Bone marrow (tissue), 2 donors: ENCODE results near the gene VPS45.
"Not testable (repeated sequence)": the region's sequence is repeated elsewhere in the genome, so short reads cannot be mapped to it uniquely, and the experiment has no call there.

Source experiments
- DNase-seq, 2 donors: peaks; one replicate each; lab custom pipeline; 2025; lab: John Stamatoyannopoulos, UW

Gene VPS45, protein sequence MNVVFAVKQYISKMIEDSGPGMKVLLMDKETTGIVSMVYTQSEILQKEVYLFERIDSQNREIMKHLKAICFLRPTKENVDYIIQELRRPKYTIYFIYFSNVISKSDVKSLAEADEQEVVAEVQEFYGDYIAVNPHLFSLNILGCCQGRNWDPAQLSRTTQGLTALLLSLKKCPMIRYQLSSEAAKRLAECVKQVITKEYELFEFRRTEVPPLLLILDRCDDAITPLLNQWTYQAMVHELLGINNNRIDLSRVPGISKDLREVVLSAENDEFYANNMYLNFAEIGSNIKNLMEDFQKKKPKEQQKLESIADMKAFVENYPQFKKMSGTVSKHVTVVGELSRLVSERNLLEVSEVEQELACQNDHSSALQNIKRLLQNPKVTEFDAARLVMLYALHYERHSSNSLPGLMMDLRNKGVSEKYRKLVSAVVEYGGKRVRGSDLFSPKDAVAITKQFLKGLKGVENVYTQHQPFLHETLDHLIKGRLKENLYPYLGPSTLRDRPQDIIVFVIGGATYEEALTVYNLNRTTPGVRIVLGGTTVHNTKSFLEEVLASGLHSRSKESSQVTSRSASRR

DNA sequence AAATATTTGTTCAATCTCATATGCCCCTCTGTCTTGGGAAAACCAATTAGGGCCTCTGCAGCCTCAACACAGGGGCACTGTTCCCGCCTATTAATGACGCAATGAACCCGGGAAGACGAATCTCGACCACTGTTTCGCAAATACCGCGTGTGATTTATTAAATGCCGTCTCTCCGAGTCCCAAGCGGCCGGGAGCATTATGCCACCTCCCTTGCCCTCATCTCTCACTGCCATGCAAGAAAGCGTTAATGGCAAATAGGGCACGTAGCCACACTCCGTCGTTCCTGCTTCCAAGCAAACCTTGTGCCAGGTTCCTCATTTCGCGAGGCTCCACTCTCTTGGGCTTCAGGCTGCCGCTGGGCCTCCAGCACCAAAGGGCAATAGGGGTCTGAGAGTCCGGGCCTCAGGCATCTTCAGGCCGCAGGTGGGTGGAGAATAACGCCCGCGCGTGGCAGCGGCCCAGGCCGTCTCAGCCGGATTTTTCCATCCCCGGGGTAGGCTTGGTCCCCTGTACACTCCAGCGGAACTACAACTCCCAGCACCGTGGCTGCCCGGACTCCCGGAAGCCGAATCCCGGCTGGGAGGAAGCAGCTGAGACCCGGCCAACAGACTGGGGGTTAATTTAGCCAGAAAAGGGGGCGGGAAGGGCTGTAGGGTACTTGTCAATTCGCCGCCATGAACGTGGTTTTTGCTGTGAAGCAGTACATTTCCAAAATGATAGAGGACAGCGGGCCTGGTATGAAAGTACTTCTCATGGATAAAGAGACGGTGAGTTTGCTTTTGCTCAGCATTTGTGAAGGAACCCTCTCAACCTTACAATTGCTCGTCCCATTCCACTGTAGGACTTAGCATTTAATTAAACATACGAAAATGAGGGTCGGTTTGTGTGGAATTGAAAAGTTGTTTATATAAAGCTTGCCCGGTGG lies at the start of gene VPS45:
Gene VPS45, plus strand, starts transcription at position 593 of the 925 bp plus-strand sequence. Its CDS starts 82 bp downstream, at position 675.
- DNase-seq: peak; percentile 61 to 71

DNA sequence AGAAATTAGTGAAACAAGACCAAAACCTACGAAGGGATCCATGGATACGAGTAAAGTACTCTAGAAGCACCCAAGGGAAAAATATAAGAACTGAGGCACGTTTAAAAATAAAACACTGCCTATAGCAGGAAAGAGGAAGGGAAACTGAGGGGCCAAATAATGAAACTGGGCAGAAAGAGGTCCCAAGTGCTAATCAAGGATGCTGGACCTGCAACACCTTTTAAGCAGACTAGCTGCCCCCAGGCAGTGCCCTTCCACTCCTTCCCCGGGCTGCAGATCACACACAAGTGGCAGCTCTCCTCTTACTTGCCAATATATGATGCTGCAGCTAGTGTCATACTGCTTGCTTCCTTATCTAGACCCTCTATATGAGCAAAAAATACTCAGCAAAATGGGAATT lies 49.4 kb upstream of the VPS45 start:
- DNase-seq: no peak

DNA sequence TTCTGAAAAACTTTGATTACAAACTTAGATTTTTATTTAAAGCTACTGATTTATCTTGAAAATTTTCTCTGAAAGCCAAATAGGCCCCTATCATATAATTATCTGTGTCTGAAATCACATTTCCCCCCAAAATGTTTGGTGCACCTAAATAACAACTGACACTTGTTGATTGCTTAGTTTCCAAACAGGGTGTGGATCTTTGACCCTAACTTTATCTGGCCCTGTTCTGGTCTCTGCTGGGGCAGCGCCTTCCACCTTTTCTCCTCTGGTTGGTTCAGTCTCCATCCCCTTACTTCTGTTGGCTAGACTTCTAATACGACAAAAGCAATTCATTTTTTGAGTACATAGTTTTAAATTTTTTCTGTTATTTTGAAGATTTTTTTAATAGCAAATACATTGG lies 46.9 kb upstream of the VPS45 start:
- no peak for DNase-seq

DNA sequence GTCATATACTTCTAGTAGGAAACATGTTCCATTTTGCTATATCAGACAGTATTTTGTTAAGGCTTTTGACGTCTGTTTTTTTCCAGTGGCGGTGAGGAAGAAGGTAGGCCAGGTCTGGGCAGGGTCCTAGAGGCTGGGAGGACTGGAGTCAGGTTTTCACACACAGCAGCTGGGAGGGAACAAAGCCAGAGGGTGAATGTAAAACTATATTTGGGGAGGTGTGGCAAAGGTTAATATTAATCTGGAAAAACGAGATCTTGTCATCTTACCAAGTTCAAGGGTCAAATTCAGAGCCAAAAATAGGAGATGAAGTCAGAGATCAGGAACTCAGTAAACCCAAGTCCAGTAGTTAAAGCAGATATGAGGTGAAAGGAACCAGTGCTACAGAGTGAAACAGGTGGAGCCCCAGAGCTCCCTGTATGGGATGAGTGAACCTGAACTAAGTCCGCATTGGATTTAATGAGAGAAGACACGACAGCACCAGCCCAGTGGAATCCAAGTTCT lies 46.3 kb upstream of the VPS45 start:
- no peak for DNase-seq

DNA sequence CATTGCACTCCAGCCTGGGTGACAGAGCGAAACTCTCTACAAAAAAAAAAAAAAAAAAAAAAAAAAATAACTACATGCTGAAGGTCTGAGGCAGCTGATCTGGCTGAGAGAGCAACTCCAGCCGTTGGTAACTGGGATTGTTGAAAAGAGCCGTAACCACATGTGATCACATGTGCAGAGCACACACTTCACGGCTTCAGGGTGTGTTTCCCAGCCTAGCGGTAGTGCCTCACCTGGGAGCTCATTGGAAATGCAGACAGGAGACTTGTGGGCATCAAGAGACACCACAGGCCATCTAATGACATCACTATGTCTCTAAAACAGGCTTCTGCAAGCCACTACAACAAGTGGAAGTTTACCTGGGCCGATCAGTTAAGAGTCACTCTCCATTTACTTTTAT lies 45.2 kb upstream of the VPS45 start:
- no peak for DNase-seq

DNA sequence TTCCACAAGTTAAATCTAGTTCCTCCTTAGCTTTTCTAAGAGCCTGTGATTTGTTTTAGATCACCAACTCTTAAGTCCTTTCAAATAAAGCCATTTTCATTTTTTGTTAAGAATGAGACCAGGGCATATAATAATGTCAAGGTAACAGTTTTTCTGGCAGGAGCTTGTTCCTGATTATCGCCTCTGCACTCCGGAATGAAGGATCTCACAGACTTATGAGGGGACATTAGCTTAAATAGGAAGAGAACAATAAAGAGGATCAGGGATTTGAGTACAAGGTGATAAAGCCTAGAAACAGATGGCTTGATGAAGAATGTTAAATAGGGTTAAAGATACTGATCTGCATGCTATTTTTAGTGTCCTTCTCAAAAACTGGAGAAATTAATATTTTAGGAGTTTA lies 43.4 kb upstream of the VPS45 start:
- DNase-seq: no peak

DNA sequence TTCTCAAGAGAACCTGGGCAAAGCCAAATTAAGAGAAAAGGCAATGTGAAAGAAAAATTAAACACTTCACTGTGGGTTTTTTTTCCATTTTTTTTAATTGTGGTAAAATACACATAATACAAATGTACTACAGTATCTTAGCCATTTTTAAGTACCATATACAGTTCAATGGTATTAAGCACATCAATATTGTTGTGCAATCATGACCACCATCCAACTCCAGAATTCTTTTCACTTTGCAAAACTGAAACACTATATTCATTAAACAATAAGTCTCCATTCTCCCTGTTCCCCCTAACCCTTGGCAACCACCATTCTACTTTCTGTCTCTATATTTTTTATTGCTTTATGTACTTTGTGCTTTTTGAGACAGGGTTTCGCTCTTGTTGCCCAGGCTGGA lies 39.3 kb upstream of the VPS45 start:
- no peak for DNase-seq

DNA sequence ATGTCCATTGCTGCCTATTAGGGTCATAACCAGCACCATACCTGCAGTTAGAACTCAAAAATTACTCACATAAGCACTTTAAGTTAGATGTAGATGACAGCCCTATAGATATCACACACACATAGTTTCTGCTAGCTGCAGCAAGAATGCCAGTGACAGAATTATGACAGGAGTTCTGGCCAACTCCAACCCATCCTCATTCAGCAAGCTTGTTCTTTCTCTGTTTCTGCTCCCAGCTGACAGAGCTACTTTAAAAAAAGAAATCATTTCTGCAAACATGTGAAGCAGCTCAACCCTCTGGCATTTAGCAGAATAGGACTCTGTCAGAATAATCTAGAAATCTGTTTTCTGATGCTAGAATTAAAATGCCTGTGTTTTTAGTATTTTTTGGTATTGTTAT lies 33.2 kb upstream of the VPS45 start:
- DNase-seq: no peak

DNA sequence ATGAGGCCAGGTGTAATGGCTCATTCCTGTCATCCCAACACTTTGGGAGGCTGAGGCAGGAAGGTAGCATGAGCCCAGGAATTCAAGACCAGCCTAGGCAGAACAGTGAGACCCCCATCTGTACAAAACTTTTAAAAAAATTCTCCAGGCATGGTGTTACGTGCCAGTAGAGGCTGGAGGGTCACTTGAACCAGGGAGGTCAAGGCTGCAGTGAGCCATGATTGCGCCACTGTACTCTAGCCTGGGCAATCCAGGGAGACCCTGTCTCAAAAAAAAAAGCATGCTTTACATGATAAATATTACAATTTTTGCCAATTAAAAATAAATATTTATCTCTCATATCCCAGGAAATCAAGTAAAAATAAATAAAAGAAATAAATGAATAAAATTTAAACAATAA lies 17.6 kb upstream of the VPS45 start:
- no peak for DNase-seq

DNA sequence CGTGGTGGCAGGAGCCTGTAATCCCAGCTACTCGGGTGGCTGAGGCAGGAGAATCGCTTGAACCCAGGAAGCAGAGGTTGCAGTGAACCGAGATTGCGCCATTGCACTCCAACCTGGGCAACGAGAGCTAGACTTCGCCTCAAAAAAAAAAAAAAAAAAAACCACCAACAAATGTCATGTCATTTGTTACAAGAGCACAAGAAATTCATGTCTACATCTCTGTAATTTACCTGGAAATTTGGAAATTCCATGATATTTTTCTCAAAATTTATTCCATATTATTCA lies 16.5 kb upstream of the VPS45 start:
- no peak for DNase-seq

DNA sequence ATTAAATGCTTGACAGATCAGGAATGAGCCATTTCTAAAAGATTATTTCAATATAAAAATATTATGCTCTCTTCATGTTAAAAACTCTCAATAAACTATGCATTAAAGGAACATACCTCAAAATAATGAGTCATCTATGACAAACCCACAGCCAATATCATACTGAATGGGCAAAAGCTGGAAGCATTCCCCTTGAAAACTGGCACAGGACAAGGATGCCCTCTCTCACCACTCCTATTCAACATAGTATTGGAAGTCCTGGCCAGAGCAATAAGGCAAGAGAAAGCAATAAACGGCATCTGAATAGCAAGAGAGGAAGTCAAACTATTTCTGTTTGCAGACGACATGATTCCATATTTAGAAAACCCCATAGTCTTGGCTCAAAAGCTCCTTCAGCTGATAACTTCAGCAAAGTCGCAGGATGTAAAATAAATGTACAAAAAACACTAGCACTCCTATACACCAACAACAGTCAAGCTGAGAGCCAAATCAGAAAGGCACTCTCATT lies 15.6 kb upstream of the VPS45 start:
- DNase-seq: not testable (repeated sequence)

DNA sequence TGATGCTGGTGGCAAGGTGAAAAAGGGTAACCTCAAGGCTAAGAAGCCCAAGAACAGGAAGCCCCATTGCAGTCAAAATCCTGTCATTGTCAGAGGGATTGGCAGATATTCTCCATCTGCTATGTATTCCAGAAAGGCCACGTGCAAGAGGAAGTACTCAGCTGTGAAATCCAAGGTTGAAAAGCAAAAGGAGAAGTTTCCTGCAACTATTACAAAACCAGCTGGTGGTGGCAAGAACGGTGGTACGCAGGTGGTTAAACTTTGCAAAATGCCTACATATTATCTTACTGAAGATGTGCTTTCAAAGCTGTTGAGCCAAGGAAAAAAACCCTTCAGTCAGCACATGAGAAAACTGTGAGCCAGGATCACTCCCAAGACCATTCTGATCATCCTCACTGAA lies 13.7 kb upstream of the VPS45 start:
- peak in 1 of 2 donors; percentile 59 for DNase-seq

DNA sequence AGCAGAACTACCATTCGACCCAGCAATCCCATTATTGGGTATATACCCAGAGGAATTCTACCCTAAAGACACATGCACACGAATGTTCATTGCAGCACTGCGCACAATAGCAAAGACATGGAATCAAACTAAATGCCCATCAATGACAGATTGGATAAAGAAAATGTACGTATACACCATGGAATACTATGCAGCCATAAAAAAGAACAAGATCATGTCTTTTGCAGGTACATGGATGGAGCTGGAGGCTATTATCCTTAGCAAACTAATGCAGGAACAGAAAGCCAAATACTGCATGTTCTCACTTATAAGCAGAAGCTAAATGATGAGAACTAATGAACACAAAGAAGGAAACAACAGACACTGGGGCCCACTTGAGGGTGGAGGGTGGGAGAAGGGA lies 12.1 kb upstream of the VPS45 start:
- not testable (repeated sequence) for DNase-seq

DNA sequence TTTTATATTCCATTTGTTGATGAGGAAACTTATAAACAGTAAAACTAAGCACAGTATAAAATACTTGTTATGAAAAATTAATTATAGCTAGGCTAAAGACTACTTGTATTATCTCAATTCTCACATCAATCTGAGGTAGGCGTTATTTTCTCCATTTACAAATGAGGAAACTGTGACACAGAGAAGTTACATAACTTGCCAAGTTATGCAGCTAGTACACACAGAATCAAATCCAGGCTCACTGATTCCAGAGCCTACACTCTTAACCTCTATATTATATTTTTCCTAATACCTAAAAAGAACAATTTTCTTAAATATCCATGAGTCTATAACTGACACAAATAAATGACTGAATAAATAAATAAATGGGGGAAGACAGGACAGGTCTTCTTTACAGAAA lies 11.2 kb upstream of the VPS45 start:
- no peak for DNase-seq

DNA sequence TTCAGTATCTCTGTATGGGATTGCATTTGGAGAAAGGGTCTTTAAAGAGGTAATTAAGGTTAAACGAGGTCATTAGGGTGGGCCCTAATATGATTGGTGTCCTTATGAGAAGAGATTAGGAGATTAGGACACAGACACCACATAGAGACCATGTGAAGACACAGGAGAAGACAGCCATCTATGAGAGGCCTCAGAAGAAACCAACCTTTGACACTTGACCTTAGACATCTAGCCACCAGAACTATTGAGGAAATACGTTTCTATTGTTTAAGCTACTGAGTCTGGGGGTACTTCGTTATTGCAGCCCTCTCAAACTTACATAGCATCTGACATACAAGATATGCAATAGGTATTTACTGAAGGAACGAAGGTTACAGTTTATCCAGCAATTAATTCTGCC lies 7.3 kb upstream of the VPS45 start:
- no peak for DNase-seq

DNA sequence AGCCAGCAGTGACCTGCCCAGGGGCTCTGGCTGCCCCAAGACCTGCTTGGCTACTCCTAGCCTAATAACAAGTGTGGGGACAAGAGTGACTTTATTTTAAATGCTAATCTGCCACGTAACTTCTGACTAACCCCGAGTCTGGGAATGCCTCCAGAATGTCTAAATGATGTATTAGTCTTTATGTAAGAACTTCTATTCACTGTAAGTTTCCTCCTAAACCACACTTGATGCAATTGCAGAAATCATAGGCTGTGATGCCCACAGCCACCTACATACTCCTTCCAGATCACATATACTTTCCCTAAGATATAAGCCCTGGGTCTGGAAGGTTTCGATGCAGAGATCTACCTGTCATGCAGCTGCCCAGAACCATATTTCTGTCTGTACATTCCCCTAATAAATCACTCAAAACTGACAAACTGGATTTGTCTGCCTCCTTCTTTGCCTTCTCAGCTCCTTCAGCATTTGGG lies 5.9 kb upstream of the VPS45 start:
- DNase-seq: no peak

DNA sequence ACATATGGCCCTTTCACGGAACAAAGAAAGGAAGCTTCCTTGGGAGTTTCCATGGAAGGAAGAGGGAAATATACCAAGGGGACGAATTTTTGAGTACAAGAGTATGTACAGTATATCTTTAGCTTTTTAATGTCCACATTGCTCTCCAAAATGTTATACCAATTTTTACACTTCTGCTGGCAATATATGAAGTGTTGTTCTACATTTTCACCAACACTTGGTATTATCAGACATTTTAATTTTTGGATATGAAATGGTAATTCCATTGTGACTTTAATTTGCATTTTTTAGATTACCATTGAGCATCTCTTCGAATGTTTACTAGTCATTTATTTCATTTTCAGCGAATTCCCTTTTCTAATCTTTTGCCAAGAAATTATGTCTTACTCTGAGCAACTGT lies 5.5 kb upstream of the VPS45 start:
- DNase-seq: no peak

DNA sequence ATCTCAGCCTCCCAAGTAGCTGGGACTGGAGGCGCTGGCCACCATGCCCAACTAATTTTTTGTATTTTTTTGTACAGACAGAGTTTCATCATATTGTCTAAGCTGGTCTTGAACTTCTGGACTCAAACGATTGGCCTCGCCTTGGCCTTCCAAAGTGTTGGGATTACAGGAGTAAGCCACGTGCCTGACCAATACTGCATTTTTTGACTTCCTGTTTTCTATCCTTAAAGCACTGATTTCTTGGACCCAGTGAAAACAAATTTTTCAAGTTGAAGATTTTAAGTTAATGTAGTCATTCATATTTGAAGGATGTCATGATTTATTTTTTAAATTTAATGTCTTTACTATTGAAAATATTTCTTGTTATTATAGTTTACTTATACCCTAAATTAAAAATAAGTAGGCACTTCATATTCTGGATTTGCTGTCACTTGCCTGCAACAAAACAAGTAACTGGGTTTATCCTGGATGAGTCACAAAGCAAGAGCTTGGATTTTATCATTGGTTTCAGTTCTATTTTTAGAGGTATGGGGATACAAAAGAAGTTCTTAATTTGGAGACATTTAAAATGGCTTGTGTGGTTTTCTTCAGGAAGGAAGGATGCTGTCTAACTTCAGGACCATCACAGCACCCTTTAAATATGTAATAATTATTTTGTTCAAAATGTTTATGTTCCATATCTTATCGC lies 2.2 kb upstream of the VPS45 start:
- DNase-seq: peak in 1 of 2 donors; percentile 51

DNA sequence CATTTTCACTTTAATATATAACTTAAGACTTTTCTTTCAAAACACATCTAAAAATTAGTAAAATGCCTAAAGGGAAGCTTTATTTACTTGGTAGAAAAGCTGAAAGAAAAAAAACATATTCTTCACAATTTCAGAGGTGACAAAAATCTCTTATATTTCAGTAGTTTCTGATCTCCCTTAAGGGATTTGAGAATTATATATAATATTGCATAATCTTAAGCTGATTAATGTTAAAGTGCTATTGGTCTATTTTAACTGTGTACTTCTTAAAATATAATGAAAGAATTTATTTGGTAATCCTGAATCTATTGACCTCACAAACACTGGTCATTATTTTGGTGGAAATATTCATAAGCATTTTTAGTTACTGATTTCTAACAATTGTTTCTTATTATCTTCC lies 1.2 kb upstream of the VPS45 start:
- DNase-seq: no peak

DNA sequence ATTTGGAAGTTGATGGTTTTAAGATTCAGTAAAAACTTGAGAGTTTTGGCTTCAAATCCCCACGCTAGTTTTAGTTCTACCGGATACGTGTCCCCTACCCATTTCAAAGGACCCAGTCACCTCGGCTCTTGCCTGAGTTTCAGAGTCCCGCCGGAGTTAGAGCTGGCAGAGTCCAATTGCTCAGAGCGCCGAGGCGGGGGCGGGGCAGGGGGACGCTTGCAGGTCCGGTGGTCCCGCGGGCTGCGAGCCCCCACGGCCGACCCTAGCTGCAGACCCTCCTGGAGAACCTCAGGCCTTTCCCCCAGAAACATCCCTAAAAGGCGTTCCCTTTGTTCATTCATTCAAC lies 765 bp upstream of the VPS45 start:
- no peak for DNase-seq

DNA sequence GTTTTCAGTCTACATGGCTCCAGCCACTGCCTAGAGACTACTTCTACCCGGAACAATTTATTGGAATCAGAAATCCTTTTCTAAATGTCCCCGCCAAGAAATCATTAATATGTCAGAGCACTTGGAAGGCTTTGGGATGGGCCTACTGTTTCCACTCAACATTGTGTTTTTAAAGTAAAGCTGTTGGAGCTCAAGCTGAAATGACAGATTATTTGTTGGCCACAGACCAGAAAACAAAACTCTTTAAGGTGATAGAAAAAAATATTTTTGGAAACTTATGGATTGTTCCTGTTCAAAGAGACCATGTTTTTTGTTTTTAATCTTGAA lies 496 bp downstream of the VPS45 start:
- DNase-seq: no peak

DNA sequence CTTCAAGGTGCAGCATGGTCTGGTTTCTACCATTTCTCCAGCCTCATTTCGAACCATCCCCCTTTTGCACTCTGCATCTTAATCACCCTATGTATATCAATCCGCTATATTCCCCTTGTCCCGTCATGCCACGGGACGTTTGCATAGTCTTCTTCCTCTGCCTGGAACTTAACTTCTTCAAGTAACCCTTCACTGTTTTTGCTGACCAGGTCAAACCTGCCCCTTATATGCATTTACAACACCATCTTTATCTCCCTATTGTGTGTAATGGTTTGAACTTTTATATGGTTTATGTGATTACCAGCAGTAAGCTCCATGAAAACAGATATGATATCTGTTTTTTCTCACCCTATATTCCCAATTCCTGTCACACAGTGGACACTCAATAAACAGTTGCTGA lies 2.3 kb downstream of the VPS45 start:
- no peak for DNase-seq
